OCI-LY7 (cell line): Measurements from ENCODE around the gene IGFN1.

ENCODE experiments used
- EZH2phosphoT487 ChIP-seq: fragments of 200-600 bp; sonication (generic); IDR thresholded peaks from 2 replicates; pipeline ENCODE4 v1.6.1; 2018; ENCODE audit warnings: low read depth, borderline replicate concordance, mild to moderate bottlenecking, mixed run types, antibody characterized with exemption, low read length, moderate library complexity, mixed read lengths
- TF ChIP-seq, protein P1 (sequence below): fragments of 200-600 bp; sonication (generic); conservative IDR thresholded peaks from 2 replicates; pipeline ENCODE4 v1.5.1; 2014; ENCODE audit warnings: mild to moderate bottlenecking, antibody characterized with exemption, low read length, moderate library complexity, mixed read lengths

DNA sequence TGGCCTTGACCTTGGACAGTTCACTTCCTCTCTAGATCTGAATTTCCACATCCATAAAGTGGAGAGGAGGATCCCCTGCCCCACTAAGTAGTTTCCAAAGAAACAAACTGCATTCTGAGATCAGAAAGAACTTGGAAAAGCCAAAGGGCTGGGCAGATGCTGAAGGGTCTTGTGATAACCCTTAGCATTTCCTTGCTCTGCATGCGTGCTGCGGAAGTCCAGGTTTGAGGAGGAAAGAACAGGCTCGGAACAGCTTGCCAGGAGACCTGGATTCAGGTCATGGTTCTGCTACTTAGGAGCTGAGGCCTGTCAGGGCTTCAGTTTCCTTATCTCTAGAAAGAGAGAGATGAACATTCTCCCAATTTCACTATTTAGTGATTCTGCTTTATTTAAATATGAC lies 27.2 kb downstream of the IGFN1 start:
- TF ChIP-seq, protein P1, sequence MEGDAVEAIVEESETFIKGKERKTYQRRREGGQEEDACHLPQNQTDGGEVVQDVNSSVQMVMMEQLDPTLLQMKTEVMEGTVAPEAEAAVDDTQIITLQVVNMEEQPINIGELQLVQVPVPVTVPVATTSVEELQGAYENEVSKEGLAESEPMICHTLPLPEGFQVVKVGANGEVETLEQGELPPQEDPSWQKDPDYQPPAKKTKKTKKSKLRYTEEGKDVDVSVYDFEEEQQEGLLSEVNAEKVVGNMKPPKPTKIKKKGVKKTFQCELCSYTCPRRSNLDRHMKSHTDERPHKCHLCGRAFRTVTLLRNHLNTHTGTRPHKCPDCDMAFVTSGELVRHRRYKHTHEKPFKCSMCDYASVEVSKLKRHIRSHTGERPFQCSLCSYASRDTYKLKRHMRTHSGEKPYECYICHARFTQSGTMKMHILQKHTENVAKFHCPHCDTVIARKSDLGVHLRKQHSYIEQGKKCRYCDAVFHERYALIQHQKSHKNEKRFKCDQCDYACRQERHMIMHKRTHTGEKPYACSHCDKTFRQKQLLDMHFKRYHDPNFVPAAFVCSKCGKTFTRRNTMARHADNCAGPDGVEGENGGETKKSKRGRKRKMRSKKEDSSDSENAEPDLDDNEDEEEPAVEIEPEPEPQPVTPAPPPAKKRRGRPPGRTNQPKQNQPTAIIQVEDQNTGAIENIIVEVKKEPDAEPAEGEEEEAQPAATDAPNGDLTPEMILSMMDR, result no peak
- TF ChIP-seq EZH2phosphoT487, result no peak
